B cell (primary cell): ENCODE data around the gene BCL2L13. TPM values are rescaled to one million over a fixed set of nuclear protein-coding genes. Genes with fewer than 3 reads are reported as not detected.

Experiments used
- ATAC-seq: fragments of 200-7000 bp; cut with Tn5 transposase; one replicate; pipeline ENCODE4 v1.10.0; 2021; ENCODE audit warnings: low read depth, mild to moderate bottlenecking, moderate number of reproducible peaks, moderate library complexity
- CTCF ChIA-PET: fragments of 350-600 bp; sonication (Branson Sonifier 250); formaldehyde crosslinking; loops from one replicate; lab custom pipeline; 2021; ENCODE audit warnings: antibody characterized with exemption, inconsistent platforms; lab: Charles Lee
- POLR2A ChIA-PET: fragments of 350-600 bp; sonication (Branson Sonifier 250); formaldehyde crosslinking; loops from one replicate; lab custom pipeline; 2021; ENCODE audit warnings: antibody characterized with exemption; lab: Charles Lee
- DNase-seq: peaks from one replicate; pipeline ENCODE4 v3.0.0; 2013
- H2AFZ ChIP-seq: 2 replicates; pipeline ENCODE4 v1.6.1; 2012; ENCODE audit warnings: mild to moderate bottlenecking, low read depth, low read length; ENCODE audit not compliant: insufficient read depth, poor library complexity, severe bottlenecking
- H3K27ac ChIP-seq, 2 donors: 1 replicate in 1 of 2; 2 replicates in 1 of 2; pipeline ENCODE4 v1.5.1; 2012 to 2013; ENCODE audit warnings: low read length in 2 of 2, mild to moderate bottlenecking in 2 of 2, moderate library complexity in 1 of 2
- H3K27me3 ChIP-seq, 4 experiments: fragments of 200-600 bp in 1 of 4; sonication (generic) in 1 of 4; replicated peaks in 1 of 4; 1 replicate in 2 of 4; 2 replicates in 2 of 4; pipeline versions ENCODE4 v1.6.1 to v1.7.0; 2013 to 2016; ENCODE audit warnings: low read length in 3 of 4, mild to moderate bottlenecking in 2 of 4, mixed read lengths in 1 of 4, moderate library complexity in 1 of 4; ENCODE audit not compliant: insufficient read depth in 4 of 4, control insufficient read depth in 3 of 4; ENCODE audit errors: control extremely low read depth in 1 of 4
- H3K36me3 ChIP-seq, 2 experiments: replicated peaks in 1 of 2; 1 replicate in 1 of 2; 2 replicates in 1 of 2; pipeline versions ENCODE4 v1.6.1 to v1.7.1; 2013; ENCODE audit warnings: low read length in 1 of 2; ENCODE audit not compliant: insufficient read depth in 2 of 2, control insufficient read depth in 1 of 2; ENCODE audit errors: control extremely low read depth in 1 of 2, extremely low read depth in 1 of 2
- H3K4me1 ChIP-seq, 2 donors: fragments of 200-600 bp in 1 of 2; sonication (generic) in 1 of 2; 1 replicate in 1 of 2; 2 replicates in 1 of 2; pipeline versions ENCODE4 v1.5.1 to v1.6.1; 2013 to 2017; ENCODE audit warnings: low read length in 2 of 2; ENCODE audit not compliant: control insufficient read depth in 2 of 2, insufficient read depth in 2 of 2
- H3K4me2 ChIP-seq: replicated peaks from 2 replicates; pipeline ENCODE3; 2012; ENCODE audit warnings: mild to moderate bottlenecking, low read depth, low read length; ENCODE audit not compliant: poor library complexity, severe bottlenecking
- H3K4me3 ChIP-seq, 5 experiments: fragments of 200-600 bp in 1 of 5; sonication (generic) in 1 of 5; 1 replicate in 3 of 5; 2 replicates in 2 of 5; pipeline versions ENCODE4 v1.5.1 to v1.7.0; 2011 to 2016; ENCODE audit warnings: low read length in 4 of 5, mild to moderate bottlenecking in 4 of 5, low read depth in 2 of 5, control low read depth in 1 of 5, moderate library complexity in 1 of 5; ENCODE audit not compliant: insufficient read depth in 1 of 5; ENCODE audit errors: control extremely low read depth in 1 of 5, extremely low read depth in 1 of 5
- H3K79me2 ChIP-seq: fragments of 200-600 bp; sonication (generic); one replicate; pipeline ENCODE4 v1.6.0; 2016; ENCODE audit warnings: low read length; ENCODE audit not compliant: control insufficient read depth, insufficient read depth
- H3K9ac ChIP-seq: fragments of 200-600 bp; sonication (generic); 2 replicates; pipeline ENCODE4 v1.6.1; 2017; ENCODE audit warnings: mild to moderate bottlenecking, low read length, moderate library complexity
- H3K9me3 ChIP-seq, 3 donors: one replicate each; pipeline versions ENCODE4 v1.6.1 to v1.7.1; 2013; ENCODE audit warnings: low read length in 2 of 3; ENCODE audit not compliant: control insufficient read depth in 2 of 3, insufficient read depth in 1 of 3; ENCODE audit errors: control extremely low read depth in 1 of 3
- H4K20me1 ChIP-seq: 2 replicates; pipeline ENCODE4 v1.6.0; 2012; ENCODE audit warnings: mild to moderate bottlenecking, low read length; ENCODE audit not compliant: insufficient read depth, control insufficient read depth, poor library complexity, severe bottlenecking
- H3K27ac Mint-ChIP-seq: one replicate; pipeline ENCODE4 v1.8.0; 2021; ENCODE audit warnings: mixed read lengths
- H3K27me3 Mint-ChIP-seq: one replicate; pipeline ENCODE4 v1.8.0; 2021; ENCODE audit warnings: mixed read lengths
- H3K4me1 Mint-ChIP-seq: one replicate; pipeline ENCODE4 v1.8.0; 2021; ENCODE audit warnings: mixed read lengths
- H3K4me3 Mint-ChIP-seq: one replicate; pipeline ENCODE4 v1.8.0; 2021; ENCODE audit warnings: mixed read lengths
- H3K9me3 Mint-ChIP-seq: one replicate; pipeline ENCODE4 v1.8.0; 2022; ENCODE audit warnings: mixed read lengths; ENCODE audit not compliant: insufficient read depth
- EZH2 ChIP-seq: IDR thresholded peaks from 2 replicates; pipeline ENCODE4 v1.6.1; 2012; ENCODE audit warnings: borderline replicate concordance, low read depth, mild to moderate bottlenecking, moderate library complexity, low read length; ENCODE audit not compliant: insufficient read depth, poor library complexity, severe bottlenecking
- WGBS: methylation state at CpG from one replicate; pipeline ENCODE4 v1.1.5; 2013; ENCODE audit warnings: missing lambda C conversion rate; ENCODE audit not compliant: insufficient coverage; 5-methylcytosine and 5-hydroxymethylcytosine counted together
- intact Hi-C: fragments of 100-400 bp; cut with micrococcal nuclease; formaldehyde crosslinking; loops from one replicate; pipeline ENCODE4 v1.10.0; 2022
- polyA plus RNA-seq: library from polyadenylated mRNA; depleted of rRNA; stranded (reverse); fragments of >200 nt; gene quantifications from 2 replicates; pipeline ENCODE4 v1.2.3, GENCODE V29; 2012
- total RNA-seq, 2 donors: library from RNA; stranded (reverse); fragments of 120-200 nt in 1 of 2; gene quantifications; 1 replicate in 1 of 2; 2 replicates in 1 of 2; pipeline versions ENCODE4 v1.2.3 to v1.2.4, GENCODE V29; 2013 to 2022
- TF ChIP-seq, protein P1 (sequence below): fragments of 200-600 bp; IDR thresholded peaks from one replicate; pipeline ENCODE4 v1.8.0; 2022; ENCODE audit warnings: antibody characterized with exemption, mild to moderate bottlenecking

The BCL2L13 gene
- total and polyA plus RNA-seq, 2 donors (not counting 1 experiment from before 2014, with no cell fraction given) = 19.2 to 29.9 TPM

DNA sequence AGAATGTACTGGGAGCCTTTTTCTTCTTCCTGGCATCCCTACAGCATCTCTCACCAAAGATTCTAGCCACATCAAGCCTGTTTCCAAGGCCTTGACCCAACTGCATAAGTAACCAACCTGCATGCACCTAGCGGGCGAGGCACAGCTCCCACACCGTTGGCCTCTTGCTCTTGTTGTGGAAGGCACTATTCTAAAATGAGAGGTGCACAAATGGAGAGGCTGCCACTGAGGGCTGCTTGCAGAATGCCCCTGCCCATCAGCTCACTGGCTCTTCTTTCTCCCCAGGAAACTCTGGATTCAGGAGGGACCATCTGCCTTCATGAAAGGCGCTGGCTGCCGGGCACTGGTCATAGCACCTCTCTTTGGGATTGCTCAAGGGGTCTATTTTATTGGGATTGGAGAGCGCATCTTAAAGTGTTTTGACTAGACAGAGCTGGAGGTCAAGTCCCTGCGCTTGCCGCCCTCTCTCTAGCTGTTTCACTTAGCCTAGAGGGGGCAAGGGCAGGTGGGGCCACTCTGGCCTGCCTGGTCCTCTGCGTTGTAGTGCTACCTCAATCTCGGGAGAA is 48.7 kb upstream of the BCL2L13 start:
- Mint-ChIP-seq H3K4me3 (no peak overlapping the region), H3K9me3 (no peaks in the 10 kb centered on the region), H3K27me3 (no peaks in the 10 kb centered on the region), H3K4me1 (peaks cover 16% of the 10 kb centered on the region), H3K27ac (no peak overlapping the region)
- Histone ChIP-seq H3K9ac (no peak overlapping the region), H3K9me3 (no peaks in the 10 kb centered on the region), H3K4me2 (no peak overlapping the region), H3K27ac (no peak overlapping the region), H3K4me3 (no peak overlapping the region), H3K79me2 (no peaks in the 10 kb centered on the region), H4K20me1 (peaks cover 29% of the 10 kb centered on the region), H3K4me1 (peaks cover 14 to 18% of the 10 kb centered on the region in 2 donors), H2AFZ (no peak overlapping the region), H3K36me3 (peaks cover 0 to 29% of the 10 kb centered on the region in 2 experiments), H3K27me3 (no peaks in the 10 kb centered on the region)
- ChIA-PET POLR2A (no interaction called here), CTCF (interaction anchor here (0.8 kb wide), 1 partner anchor 31 kb away, joined by 3 read pairs; no protein-coding TSS in a partner anchor)
- intact Hi-C loops = no loop called here
- TF ChIP-seq EZH2 = no peak
- TF ChIP-seq, protein P1, sequence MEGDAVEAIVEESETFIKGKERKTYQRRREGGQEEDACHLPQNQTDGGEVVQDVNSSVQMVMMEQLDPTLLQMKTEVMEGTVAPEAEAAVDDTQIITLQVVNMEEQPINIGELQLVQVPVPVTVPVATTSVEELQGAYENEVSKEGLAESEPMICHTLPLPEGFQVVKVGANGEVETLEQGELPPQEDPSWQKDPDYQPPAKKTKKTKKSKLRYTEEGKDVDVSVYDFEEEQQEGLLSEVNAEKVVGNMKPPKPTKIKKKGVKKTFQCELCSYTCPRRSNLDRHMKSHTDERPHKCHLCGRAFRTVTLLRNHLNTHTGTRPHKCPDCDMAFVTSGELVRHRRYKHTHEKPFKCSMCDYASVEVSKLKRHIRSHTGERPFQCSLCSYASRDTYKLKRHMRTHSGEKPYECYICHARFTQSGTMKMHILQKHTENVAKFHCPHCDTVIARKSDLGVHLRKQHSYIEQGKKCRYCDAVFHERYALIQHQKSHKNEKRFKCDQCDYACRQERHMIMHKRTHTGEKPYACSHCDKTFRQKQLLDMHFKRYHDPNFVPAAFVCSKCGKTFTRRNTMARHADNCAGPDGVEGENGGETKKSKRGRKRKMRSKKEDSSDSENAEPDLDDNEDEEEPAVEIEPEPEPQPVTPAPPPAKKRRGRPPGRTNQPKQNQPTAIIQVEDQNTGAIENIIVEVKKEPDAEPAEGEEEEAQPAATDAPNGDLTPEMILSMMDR = no peak
- DNase-seq = no peak
- ATAC-seq = no peak
- 96% methylated on average over 10 of the region's 10 CpGs for WGBS

DNA sequence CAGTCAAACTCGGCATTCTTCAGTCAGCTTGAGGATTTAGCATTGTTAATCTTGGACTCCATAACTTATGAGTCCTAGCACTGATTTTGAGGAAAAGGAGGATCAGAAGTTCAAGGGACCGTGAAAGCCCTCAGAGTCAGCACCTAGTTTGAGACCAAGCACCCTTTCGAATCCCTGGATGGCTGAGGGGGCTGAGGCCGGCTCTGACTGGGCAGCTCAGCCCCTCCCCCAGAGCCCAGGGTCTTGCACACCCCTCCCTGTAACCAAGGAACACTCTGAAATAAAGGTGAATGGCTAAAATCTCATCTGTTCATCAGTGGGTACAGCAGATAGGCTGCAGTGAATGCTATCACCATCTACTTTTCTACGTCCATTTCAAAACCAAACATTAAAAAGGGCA is 48.0 kb upstream of the BCL2L13 start:
- POLR2A ChIA-PET = no interaction called here
- ATAC-seq = no peak
- Histone ChIP-seq H4K20me1 (peaks cover 29% of the 10 kb centered on the region), H3K4me1 (peaks cover 21 to 25% of the 10 kb centered on the region in 2 donors), H3K27ac (no peak overlapping the region), H3K79me2 (no peaks in the 10 kb centered on the region), H2AFZ (no peak overlapping the region), H3K36me3 (peaks cover 0 to 29% of the 10 kb centered on the region in 2 experiments), H3K27me3 (no peaks in the 10 kb centered on the region), H3K4me3 (no peak overlapping the region), H3K4me2 (no peak overlapping the region), H3K9ac (no peak overlapping the region), H3K9me3 (no peaks in the 10 kb centered on the region)
- intact Hi-C loops = no loop called here
- CTCF ChIA-PET = interaction anchor here (0.8 kb wide), 1 partner anchor 32 kb away, joined by 3 read pairs; no protein-coding TSS in a partner anchor
- 100% methylated on average over 1 of the region's 5 CpGs for WGBS
- H3K27ac Mint-ChIP-seq = no peak overlapping the region
- H3K27me3 Mint-ChIP-seq = no peaks in the 10 kb centered on the region
- no peaks in the 10 kb centered on the region for H3K9me3 Mint-ChIP-seq
- peaks cover 23% of the 10 kb centered on the region for H3K4me1 Mint-ChIP-seq
- no peak for TF ChIP-seq EZH2
- TF ChIP-seq, protein P1 = no peak
- H3K4me3 Mint-ChIP-seq = no peak overlapping the region
- DNase-seq = no peak
